GM19239 (cell line): ENCODE data around the gene GABRG3.

ENCODE experiments used
- DNase-seq: peaks from one replicate; pipeline ENCODE4 v3.0.0; 2011; ENCODE audit warnings: low spot score; ENCODE audit not compliant: insufficient read length
- FAIRE-seq: peaks from 2 replicates; lab custom pipeline; 2011; peaks lifted over from hg19 to GRCh38; lab: Jason Lieb, UNC

Gene GABRG3

DNA sequence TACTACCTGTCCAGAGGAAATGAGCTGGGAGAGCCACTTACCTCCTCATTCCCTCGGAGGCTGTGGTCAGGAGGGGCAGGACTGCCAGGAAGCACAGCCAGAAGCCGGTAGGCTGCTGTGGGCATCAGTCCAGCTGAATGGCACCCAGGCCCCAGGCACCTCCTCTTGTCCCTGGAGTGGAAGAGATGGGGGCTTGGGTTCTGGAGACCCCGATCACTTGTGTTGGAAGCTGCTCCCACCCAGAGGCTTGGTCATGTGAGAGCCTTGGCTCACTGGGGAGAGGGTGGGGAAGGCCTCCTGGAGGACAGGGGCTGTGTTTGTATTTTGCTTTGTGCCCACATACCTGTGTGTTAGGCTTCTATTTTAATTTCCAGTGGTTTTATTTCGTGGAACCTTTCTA, 261.9 kb downstream of the GABRG3 start:
- FAIRE-seq (no peak), DNase-seq (no peak)

DNA sequence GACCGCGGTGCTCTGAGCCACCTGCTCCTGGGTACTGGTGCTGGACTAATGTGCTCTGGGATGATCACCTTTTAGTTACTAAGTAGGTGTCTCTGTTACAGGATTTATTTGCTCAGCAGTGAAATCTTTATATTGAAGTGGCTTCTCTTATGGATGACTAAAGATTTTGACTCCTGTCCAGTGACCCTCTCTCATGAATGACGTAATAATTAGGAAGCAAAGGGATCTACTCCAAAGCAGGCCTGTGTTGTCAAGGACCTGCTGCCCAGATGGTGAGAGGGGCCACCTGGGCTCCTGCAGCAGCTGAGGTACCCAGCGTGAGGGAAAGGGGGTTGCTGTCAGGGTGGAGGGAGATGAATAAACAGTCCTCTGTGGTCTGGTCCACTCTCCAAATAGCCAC, 263.6 kb downstream of the GABRG3 start:
- DNase-seq (no peak), FAIRE-seq (no peak)

DNA sequence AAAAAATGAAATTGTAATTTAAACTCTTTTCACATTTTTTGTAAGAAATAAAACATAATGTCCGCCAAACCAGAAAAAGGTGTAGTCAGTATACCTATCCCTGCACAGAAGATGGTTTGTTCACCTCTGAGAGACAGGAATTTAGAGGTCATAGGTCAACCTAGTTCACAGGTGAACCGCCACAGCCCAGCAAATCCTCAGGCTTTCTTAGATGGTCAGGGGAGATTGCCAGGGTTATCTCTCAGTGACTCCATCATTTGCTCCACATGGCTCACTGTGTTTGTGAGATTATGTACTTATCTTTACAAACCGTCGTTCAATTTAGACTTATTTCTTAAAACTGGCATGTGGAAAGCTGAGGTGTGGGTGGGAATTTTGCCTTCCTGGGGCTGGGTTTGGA, 264.2 kb downstream of the GABRG3 start:
- DNase-seq, result no peak
- FAIRE-seq, result no peak

DNA sequence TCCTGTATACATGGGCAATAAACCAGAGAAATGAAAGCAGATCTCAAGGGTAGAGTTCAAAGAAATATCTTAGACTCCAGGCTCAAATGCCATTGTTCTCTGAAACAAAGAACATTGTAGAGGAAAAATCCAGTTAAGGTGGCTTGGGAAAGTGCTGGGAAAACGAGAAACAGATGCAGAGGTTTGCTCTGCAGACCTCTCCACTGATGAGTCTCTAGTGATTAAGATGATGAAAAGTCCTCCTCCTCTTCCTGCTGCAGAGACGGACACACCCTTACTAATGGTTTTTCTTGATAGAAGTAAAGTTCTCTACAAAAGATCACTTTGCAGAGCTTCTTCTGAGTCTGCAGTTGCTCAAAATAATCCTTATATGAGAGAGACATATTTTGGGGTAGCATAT, 264.7 kb downstream of the GABRG3 start:
- FAIRE-seq (no peak), DNase-seq (no peak)

DNA sequence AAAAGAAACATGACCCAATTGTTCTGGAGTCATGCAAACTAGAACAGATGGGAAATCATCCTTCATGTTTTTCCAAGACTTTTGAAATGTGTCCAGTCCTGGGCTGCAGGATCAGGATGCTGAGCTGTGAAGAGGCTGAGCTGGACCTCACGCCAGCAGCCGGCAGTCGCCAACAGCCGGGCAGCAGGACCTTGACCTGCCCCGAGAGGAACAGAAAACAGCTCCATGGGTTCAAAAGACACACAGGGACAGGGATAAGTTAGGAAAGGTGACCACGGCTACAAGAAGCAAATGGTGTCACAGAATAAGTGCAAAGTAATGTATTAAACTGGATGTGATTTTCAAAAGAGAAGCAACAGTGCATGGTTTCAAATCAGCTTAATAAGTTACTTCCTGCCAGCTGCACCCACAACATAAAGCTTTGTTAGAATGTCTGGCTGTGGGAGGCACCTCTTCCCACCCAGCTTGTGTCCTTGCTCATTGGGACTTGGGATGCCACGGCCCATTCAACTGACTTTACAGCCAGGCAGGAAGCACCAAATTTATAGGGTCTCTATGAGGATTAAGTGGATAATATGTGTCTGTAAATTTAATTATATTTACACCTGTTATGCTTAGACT, 266.4 kb downstream of the GABRG3 start:
- FAIRE-seq, result no peak

DNA sequence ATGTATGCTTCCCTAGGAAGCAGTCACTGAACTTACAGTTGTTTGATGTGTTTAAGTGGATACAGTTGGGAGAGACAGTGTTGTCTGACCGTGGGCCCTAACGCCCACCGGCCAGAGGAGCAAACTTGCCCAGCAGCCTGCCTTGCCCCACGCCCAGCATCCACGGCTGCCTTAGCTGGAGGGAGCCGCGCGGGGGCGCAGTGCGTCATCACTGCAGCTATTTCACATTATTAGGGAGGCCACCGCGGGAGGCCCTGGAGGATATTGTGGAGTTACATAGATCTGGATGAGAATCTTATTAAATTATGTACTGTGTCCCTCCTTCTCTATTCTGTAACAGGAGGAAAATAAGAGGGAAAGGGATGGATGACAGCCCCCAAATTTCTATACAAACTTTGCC, 267.2 kb downstream of the GABRG3 start:
- DNase-seq, result no peak
- no peak for FAIRE-seq

More for the DNA sequence above, 266.4 kb downstream of the GABRG3 start:
- DNase-seq, result no peak

DNA sequence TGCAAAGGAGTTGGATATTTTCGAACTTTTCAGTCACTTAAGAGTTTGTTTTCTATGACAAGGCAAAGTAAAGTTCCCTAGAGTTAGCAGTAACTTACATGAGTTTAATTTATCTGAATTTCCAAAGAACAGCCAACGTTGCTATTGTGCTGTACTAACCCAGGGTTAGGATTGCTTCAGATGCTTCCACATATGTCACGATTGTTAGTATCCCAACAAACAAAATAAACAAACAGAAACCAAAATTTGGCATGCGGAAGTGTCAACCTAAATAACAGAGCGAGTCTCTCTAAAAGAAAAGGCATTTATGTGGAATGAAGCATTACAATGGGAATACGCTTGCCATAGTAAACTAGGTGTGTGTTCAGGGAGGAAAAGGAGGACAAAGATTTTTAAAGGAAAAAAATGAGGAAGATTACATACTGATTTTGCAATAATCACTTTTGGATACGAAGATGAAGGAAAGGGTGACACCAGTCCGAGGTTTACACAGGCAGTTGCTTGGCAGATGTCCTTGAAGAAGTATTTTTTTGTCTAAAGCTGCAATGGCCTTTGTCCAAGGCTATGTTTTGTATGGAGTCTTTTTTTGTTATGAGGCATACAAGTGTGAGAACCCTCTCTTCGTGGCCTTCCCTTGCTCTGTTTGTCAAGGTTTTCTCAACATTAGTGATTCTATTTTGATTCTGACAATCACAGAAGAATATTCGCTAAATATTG, 267.9 kb downstream of the GABRG3 start:
- FAIRE-seq (no peak), DNase-seq (no peak)

DNA sequence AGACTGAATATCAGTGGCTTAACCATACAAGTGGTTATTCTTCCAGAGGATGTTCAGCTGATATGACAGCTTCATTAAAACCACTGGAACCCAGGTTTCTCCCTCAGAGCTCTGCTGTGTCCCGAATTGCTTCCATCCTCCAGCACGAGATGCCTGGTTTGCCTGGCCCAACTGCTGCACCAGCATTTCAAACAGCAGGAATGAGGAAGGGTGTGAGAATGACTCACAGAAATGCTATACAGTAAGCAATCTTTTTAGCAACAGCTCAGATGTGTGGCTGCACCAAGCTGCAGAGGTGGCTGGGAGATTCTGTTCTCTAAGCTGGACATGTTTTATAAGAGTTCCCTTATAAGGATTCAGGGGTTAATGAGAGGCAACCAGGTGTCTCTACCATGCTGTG, 271.0 kb downstream of the GABRG3 start:
- no peak for FAIRE-seq

DNA sequence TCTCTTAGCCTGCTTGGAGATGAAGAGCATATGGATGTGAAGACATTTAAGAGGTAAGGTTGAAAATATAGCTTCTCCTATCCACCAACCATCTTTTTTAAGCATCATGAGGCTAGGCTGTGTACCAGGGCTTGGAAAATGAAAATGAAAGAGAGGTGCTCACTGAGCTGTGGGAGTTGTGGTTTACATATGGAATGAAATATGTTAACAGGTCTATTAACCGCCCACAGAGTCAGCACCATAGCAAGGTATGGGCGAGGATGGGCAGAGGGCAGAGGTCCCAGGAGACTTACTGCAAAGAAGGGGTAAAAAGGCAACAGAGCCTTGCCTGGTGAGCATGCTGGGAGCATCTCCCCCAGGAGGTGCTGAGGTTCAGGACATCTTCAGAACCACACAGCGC, 273.1 kb downstream of the GABRG3 start:
- no peak for DNase-seq
- no peak for FAIRE-seq

More for the DNA sequence above, 271.0 kb downstream of the GABRG3 start:
- no peak for DNase-seq

DNA sequence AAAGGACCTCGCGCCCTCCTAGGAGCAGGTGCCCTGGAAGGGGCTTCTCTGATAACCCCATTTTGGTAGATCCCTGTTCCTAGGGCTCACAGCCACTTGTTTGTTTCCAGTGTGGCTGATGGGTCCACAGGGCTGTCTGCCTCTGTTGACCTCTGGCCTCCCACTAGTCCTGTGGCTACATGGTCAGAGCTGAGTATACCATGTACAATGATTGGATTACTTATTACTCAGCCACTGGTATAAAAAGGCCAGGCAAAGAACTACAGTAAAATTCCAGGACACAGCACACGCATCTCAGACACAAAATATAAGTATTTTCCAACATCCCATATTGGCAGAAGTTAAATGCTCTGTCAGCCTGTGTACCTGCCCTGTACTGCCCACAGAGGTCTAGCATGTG, 277.3 kb downstream of the GABRG3 start:
- no peak for FAIRE-seq

DNA sequence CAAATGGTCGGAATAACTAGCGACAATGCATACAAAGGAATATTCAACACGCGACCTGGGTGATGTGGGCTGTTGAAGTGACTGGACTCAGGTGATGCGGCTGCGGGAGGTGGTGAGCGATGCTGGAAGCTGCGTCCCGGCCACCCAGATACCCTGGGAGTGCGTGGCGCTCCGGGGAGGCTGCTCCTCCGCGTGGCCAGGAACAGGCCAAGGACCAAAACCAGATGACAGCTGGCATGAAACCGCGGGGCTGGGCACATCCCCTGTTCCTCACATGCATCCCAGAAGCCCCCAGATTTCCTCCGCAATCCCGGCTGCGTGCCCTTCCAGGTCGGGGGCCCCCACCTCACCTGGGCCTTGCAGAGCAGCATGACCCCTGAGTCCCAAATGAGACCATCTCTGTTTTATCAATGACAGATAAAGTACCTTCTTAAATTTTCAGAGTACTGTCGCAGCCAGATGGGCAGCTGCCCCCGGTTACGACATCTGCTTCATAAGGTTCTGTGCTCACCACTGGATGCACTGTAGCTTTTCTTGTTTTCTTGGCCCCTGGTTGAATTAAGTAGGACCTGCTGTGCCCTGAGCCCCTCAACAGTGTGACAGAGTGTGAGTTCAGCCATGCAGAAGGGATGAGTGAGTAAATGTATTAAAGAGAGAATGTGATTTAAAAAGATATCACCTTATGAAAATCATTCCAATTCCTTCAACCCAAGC, 278.2 kb downstream of the GABRG3 start:
- no peak for DNase-seq
- no peak for FAIRE-seq

More for the DNA sequence above, 277.3 kb downstream of the GABRG3 start:
- DNase-seq, result no peak

DNA sequence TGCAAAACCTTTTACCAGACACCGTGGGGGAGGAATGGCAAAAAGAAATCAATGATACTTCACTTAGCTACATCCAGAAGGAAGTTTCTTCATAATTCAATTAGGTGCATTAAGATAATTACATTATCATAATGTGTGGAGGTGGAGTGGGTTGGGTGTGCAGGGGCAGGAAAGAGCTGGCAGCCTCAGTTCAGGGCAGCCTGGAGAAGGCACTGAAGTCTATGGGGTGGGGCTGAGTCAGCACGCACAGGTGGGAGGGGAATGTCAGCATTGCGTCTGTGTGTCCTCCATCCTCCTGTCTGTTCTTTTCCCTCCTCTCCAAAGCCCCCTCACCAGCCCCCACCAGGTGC, 278.8 kb downstream of the GABRG3 start:
- no peak for FAIRE-seq

DNA sequence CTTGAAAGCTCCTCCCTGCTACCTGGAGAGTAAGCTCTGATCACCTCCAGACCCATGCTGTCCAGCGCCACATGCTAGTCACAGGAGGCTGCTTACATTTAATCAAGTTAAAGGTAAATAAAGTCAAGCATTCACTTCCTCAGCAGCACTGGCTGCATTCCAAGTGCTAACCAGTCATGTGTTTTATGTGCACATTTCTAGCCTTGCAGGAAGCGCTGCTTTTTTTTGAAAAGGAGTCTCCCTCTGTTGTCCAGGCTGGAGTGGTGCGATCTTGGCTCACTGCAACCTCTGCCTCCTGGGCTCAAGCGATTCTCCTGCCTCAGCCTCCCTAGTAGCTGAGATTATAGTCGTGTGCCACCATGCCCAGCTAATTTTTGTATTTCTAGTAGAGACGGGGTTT, 279.2 kb downstream of the GABRG3 start:
- DNase-seq (no peak), FAIRE-seq (no peak)

More for the DNA sequence above, 278.8 kb downstream of the GABRG3 start:
- no peak for DNase-seq

DNA sequence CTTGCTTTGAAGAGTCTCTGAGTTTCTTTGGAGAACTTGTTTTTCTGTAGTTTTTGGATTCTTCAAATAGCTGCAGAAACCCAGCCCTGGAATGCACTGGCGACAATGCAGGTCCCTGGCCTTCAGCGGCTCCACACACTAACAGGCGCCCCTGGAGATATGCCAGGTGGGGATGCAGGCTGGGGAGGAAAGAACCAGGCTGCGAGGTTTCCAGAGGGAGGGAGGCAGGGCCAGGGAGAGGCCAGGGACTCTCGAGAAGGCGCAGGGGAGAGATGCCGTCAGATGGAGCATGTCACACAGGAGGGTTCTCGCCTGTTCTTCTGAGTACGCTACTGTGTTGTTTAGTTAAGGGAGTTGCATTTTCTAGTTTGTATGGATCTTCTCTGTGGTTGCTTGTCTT, 283.1 kb downstream of the GABRG3 start:
- FAIRE-seq (no peak), DNase-seq (no peak)

DNA sequence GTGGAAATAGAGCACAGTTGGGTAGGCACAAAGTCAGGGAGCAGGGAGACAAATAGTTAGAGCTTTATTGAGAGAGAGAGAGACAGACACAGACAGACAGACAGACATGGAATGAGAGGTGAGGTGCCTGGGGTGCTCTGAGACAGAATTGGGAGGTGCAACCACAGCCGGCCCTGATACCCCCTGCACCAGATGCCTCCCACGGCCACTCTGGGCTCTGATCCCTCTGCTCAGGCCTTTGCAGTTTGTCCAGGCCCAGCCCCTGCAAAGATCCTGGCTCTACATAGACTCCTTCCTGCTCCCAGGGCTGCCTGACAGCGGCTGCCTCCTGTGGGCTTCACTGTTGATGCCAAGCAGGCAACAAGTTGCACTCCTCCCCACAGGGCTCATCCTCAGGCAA, 283.8 kb downstream of the GABRG3 start:
- DNase-seq (no peak), FAIRE-seq (no peak)

DNA sequence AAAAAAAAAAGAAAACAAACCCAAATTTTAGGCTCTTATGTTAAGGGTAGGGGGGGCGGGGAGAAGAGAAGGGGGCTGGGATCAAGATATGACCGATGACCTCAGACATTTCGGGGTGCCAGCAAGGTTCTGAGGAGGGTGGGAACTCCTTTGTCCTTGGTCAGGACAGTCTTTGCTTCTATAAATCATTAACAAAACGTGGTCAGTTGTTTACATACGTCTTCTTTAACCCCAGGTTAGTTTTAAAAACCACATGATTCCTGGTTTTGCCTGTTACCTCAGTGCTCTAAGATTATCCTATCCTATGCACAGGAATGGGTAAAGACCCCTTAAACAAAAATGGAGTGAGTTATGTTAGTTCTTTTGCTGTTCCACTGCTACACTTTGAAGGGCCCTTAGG, 285.5 kb downstream of the GABRG3 start:
- DNase-seq (no peak), FAIRE-seq (no peak)

DNA sequence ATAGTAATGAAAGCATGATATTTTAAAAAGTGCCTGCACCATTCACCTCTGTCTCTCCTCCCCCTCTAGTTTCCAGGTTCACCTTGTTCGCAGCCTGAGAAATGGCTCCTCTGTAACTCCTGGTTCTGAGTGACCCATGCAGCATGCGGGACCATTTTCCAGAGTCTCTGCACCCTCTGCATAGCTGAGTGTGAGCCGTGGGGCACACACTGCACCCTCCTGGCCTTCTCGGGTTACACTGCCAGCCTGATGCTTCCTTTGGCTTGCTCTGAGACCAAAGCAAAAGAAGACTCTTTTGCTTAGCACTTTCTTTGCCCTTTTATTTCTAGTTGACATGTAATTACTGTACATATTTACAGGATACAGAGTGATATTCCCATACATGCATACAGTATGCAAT, 287.3 kb downstream of the GABRG3 start:
- FAIRE-seq, result no peak

DNA sequence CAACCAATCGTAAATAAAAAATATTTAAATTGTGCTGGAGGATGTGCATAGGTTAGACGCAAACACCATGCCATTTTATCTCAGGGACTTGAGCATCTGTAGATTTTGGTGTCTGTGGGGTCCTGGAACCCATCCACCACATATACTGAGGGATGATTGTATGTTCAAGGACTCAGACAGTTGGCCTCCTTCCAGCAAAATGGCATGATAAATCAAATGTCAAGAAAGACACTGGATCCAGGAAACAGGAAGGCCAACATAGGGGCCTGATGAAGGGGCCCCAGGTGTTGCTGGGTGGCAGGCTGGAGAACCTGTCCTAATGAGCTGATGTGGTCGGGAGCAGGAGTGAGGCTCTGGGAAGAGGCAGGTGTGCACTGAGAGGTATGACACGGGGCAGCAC, 289.5 kb downstream of the GABRG3 start:
- FAIRE-seq, result no peak
- DNase-seq, result no peak

More for the DNA sequence above, 287.3 kb downstream of the GABRG3 start:
- no peak for DNase-seq

DNA sequence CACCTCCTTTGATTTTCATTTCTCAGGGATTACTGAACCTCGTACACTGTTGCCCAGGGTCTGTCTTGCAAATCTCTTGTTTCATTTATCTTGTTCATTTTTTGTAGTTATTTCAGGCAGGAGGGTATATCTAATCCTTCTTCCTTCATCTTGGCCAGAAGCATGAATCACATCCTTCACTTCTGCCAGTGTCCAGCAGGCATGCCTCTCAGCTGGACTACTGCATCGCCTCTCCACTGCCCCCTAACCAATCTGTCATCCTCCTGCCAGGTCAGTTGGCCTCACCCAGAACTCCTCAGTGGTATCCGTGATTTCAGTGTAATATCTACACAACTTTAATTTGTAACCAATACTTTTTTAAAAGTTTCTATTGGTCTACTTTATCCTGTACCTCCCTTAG, 297.9 kb downstream of the GABRG3 start:
- DNase-seq (no peak), FAIRE-seq (no peak)

DNA sequence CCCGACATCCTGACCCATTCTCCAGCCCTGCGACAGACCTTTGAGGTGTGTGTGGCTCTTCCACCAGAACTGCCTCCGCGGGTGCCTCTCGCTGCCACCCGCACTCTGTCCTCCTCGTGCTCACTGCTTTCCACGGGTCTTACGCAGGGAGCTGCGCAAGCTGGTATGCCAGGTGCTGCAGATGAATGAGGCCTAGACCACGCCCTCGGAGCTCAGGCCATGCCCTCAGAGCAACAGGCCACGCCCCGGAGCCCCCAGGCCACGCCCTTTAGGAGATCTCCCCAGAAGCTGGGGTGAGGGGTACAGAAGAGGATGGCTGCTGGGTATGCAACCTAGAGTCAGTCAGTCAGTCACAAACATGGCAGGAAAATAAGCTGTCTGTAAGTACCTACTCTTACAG, 300.3 kb downstream of the GABRG3 start:
- DNase-seq, result no peak

DNA sequence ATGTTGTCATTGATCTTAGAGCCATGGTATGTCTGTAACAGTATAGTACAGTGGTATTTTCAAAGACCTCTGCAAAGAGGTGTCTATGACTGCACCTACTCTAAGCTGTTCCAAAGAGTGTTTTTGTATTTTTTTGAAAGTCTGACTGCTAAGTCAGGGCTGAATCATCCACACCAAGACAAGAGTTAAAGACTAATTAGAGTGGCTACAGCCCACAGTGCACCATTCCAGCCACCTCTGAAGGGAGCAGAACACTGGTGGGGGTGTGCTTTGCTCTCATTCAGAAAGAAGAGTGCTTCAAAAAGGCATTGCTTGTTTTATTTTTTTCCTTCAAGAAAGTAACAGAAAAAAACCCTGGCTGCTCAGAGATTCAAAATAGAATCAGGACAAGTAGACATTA, 301.4 kb downstream of the GABRG3 start:
- FAIRE-seq (no peak), DNase-seq (no peak)

More for the DNA sequence above, 300.3 kb downstream of the GABRG3 start:
- FAIRE-seq, result no peak
